ENCODE data around the gene GPD2.

DNA sequence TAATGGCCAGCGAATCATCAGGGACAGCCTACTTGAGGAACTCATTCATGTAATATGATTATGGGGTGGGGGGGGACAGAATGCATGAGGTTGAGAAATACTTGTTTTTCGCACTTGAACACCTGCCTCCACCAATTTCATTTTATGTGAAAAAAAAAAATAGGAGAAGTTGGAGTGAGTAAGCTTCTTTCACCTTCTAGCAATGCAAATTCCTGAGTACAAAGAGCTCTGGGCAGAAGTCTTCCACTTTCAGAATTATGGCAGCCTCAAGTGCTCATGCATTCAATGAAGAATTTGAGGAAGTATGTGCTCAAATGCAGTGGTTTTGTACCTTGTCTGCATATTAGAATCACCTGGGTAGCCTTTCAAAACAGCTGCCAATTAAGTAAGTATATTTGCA lies 40.1 kb upstream of the GPD2 start:
- no peak for TF ChIP-seq SP1 (CRISPR knock-in tag; conservative IDR thresholded peaks at IDR 0.05)
- TF ChIP-seq CTCF (IDR thresholded peaks at IDR 0.05), result no peak
- no peak for TF ChIP-seq IRF2 (CRISPR knock-in tag; IDR thresholded peaks at IDR 0.05; ENCODE audit: borderline replicate concordance, low read depth)
- no peak for TF ChIP-seq CBFB (CRISPR knock-in tag; IDR thresholded peaks at IDR 0.05; ENCODE audit: low read depth)
- TF ChIP-seq FOXP1 (CRISPR knock-in tag; IDR thresholded peaks at IDR 0.05; ENCODE audit: borderline replicate concordance), result no peak
- no peak for TF ChIP-seq JUN (CRISPR knock-in tag; IDR thresholded peaks at IDR 0.05)
- no peak for TF ChIP-seq ZNF138 (CRISPR knock-in tag; conservative IDR thresholded peaks at IDR 0.05)
- no peak for TF ChIP-seq ATF2 (CRISPR knock-in tag; IDR thresholded peaks at IDR 0.05; ENCODE audit: borderline replicate concordance, low read depth)
- TF ChIP-seq ATF3 (CRISPR knock-in tag; conservative IDR thresholded peaks at IDR 0.05), result no peak
- TF ChIP-seq ETV6 (CRISPR knock-in tag; IDR thresholded peaks at IDR 0.05), result no peak
- no peak for TF ChIP-seq MAX (CRISPR knock-in tag; IDR thresholded peaks at IDR 0.05)
- no peak for TF ChIP-seq NR2C2 (CRISPR knock-in tag; IDR thresholded peaks at IDR 0.05)
- no peak for TF ChIP-seq CREB1 (CRISPR knock-in tag; IDR thresholded peaks at IDR 0.05)
- no peak for TF ChIP-seq ATF1 (CRISPR knock-in tag; IDR thresholded peaks at IDR 0.05)
